ENCODE measurements around the gene GTPBP4. TPM values are rescaled to one million over a fixed set of nuclear protein-coding genes. Genes with fewer than 3 reads are reported as not detected.
"Not testable (repeated sequence)": the region's sequence is repeated elsewhere in the genome, so short reads cannot be mapped to it uniquely, and the experiment has no call there.

Gene GTPBP4
- total RNA-seq, 2 experiments from 2014 or later, result 147 to 150 TPM

- CTCF ChIA-PET, result interaction anchor here (1.2 kb wide), 1 partner anchor 51 kb away, joined by 3 read pairs; no protein-coding TSS in a partner anchor
- POLR2A ChIA-PET, result interaction anchor here (0.6 to 1.3 kb wide), 5 partner anchors 13 to 117 kb away, joined by 3 to 8 read pairs (median 4); partner anchors contain the start of genes GTPBP4 and LARP4B
Observed at GRCh38 chr10:1048349-1048731, 60.1 kb downstream of the GTPBP4 start.

DNA sequence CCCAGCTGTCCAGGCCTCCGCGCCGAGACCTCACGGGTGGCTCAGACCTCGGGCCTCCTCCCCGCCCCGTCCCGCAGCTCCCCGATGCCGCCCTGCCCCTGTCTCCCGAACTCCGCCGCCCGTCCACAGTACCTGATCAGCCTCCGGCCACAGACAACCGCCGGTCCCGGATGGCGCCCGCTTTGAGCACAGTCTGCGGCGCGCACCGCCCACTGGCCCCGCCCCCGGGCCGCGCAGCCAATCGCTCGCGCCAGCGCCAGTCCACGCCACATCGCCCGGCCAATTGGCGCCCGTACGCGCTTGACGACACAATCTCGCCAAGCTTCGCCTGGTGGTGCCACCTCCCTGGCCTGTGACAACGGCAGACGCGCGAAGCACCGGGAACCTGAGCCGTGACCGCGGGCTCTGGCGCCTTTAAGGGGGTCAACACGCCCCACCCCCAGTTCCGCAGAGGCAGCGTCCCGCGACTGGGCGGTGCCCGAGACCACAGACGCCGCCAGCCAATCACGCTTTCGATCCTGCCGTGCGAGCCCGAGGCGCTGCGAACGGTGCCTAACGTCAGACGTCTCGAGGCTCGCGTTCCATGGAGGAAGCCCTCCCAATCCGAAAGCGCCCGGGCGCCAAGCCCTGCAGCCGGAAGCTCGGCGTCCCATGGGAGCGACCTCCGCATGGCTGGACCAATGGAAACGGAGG is 60.6 kb downstream of the GTPBP4 start, which contains the start of gene IDI1:
Gene IDI1 (minus strand): TSS at position 388 of the 693 bp plus-strand sequence. CDS start 116 bp downstream, at position 272.
- CTCF ChIA-PET, result interaction anchor here (1.2 kb wide), 1 partner anchor 52 kb away, joined by 3 read pairs; no protein-coding TSS in a partner anchor
- POLR2A ChIA-PET, result interaction anchor here (0.6 to 1.3 kb wide), 7 partner anchors 13 to 117 kb away, joined by 3 to 8 read pairs (median 3); partner anchors contain the start of genes GTPBP4 and LARP4B

DNA sequence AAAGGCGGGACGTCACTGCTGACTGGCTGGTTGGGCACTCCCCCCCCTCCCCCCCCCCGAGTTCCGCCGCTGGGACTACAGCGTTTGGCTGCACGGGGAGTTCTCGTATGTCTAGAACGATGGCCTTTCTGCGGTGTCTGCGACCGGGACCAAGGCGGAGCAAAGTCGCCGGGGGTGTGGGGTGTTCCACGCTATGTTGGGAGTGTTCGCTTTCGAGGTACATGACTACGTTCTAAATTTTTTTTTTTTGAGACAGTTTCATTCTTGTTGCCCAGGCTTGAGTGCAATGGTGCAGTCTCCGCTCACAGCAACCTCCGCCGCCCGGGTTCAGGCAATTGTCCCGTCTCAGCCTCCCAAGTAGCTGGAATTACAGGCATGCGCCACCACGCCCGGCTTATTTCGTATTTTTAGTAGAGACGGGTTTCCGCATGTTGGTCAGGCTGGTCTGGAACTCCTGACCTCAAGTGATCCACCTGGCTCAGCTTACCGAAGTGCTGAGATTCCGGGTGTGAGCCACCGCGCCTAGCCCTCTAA is 61.3 kb downstream of the GTPBP4 start:
- ChIA-PET CTCF (interaction anchor here (1.2 kb wide), 1 partner anchor 52 kb away, joined by 3 read pairs; no protein-coding TSS in a partner anchor), POLR2A (interaction anchor here (0.6 to 1.3 kb wide), 5 partner anchors 15 to 119 kb away, joined by 3 read pairs; partner anchors contain the start of genes GTPBP4 and LARP4B)

DNA sequence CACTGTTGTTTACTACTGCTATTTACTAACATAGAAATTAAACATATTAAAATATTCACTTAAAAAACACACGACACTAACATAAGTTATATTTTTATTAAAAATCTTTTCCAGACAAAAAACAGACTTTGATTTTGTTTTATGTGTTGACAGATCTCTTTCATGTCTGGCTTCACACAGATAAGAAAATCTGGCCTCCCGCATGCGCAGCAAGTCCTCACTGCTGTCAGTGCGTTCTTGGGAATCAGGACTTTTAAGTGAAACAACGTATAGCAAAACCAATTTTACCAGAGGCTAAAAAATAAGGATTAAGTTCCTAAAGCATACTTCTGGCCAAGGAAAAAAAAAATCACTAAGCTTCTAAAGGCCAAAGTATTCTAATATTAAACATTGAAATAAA is 61.9 kb downstream of the GTPBP4 start:
- POLR2A ChIA-PET, result interaction anchor here (0.6 to 0.7 kb wide), 2 partner anchors 11 to 120 kb away, joined by 3 read pairs; no protein-coding TSS in a partner anchor
- CTCF ChIA-PET, result no interaction called here

DNA sequence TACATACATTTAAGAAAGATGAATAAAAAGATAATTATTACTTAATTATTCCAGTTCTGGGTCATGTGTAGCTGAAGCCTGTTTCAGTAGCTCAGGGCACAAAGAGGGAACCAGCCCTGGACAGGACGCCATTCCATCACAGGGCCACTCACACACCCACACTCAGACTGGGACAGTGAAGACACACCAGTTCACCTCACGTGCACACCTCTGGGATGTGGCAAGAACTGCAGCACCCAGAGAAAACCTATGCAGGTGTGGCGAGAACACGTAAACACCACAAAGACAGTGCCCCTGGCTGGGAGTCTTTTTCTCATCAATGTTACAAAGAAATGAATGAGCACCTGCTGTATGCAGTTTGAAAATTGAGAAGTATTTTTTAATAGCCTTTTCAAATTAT is 62.3 kb downstream of the GTPBP4 start:
- POLR2A ChIA-PET, result interaction anchor here (0.7 kb wide), 1 partner anchor 11 kb away, joined by 3 read pairs; no protein-coding TSS in a partner anchor

GRCh38 chr10:1054684-1055083 is 66.5 kb downstream of the GTPBP4 start:
- POLR2A ChIA-PET, result interaction anchor here (0.5 kb wide), 1 partner anchor 126 kb away, joined by 3 read pairs; no protein-coding TSS in a partner anchor

More for the DNA sequence above, 62.3 kb downstream of the GTPBP4 start:
- CTCF ChIA-PET, result no interaction called here

DNA sequence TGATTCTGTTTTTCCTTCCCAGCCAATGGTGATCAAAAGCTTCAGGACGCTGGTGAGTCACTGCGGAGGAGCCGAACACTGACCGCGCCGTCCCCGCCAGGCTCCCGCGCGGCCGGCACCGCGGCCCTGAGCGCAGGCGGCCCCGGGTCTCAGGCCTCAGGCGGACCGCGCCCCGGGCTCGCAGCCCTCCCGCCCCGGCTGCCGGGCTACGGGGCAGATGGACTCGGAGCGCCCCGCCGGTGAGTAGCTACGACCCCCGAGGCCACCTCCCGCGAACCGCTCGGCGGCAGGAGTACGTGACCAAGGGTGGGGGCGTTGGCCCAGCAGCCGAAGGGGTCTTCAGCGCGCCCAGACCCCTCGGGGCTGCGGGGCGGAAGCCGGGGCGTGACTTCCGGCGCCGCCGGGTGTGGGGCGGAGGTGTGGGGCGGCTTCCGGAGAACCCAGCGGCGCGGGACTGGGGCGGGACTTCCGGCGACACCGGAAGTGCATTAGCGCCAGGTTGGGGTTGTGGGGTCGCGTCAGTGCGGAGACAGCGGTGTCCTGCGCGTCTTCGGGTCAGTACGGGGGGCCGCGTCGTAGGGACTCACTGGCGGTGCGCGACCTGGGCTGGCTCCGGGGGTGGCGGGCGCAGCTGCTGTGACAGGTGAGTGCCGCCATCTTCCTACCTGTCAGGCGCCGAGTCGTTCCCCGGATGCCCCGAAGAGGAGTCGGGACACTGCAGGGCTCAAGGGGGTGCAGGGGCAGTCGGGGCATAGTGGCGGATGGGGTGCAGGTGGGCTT is 68.3 kb downstream of the GTPBP4 start, which contains the start of gene WDR37:
Gene WDR37 (plus strand): TSS at position 60 of the 780 bp plus-strand sequence. CDS start 15,771 bp downstream, outside the sequence.
- POLR2A ChIA-PET, result interaction anchor here (1.2 kb wide), 1 partner anchor 69 kb away, joined by 3 read pairs; the partner anchor contains the start of gene GTPBP4
- CTCF ChIA-PET, result no interaction called here

More at GRCh38 chr10:1054684-1055083, 66.5 kb downstream of the GTPBP4 start:
- CTCF ChIA-PET, result no interaction called here

DNA sequence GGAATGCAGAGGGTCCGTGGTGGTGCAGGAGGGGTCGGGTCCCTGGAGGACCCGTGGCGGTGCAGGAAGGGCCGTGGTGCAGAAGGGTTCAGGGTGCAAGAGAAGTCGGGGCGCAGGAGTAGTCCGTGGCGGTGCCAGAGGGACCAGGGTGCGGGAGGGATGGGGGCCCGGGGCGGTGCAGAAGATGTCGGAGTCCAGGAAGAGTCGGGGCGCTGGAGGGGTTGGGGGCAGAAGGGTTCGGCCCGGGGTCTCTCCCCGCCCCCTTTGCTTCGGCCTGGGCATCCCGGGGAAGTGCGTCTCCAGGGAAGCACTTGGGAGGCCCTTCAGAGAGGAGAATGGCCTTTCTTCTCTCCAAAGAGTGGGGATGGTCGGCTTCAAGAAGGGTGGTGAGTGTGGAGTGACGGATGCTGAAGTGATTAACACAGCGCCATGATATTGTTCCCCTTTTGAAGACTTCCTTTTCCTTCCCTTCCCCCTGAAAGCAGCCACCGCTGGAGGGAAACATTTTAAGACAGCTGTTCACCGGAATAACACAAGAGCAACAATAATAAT is 68.9 kb downstream of the GTPBP4 start:
- POLR2A ChIA-PET, result no interaction called here
- CTCF ChIA-PET, result no interaction called here

- ChIA-PET CTCF (no interaction called here), POLR2A (no interaction called here)
Observed at GRCh38 chr10:1058017-1058416, 69.8 kb downstream of the GTPBP4 start.

GRCh38 chr10:1059902-1060301 is 71.7 kb downstream of the GTPBP4 start:
- CTCF ChIA-PET, result no interaction called here
- POLR2A ChIA-PET, result no interaction called here

DNA sequence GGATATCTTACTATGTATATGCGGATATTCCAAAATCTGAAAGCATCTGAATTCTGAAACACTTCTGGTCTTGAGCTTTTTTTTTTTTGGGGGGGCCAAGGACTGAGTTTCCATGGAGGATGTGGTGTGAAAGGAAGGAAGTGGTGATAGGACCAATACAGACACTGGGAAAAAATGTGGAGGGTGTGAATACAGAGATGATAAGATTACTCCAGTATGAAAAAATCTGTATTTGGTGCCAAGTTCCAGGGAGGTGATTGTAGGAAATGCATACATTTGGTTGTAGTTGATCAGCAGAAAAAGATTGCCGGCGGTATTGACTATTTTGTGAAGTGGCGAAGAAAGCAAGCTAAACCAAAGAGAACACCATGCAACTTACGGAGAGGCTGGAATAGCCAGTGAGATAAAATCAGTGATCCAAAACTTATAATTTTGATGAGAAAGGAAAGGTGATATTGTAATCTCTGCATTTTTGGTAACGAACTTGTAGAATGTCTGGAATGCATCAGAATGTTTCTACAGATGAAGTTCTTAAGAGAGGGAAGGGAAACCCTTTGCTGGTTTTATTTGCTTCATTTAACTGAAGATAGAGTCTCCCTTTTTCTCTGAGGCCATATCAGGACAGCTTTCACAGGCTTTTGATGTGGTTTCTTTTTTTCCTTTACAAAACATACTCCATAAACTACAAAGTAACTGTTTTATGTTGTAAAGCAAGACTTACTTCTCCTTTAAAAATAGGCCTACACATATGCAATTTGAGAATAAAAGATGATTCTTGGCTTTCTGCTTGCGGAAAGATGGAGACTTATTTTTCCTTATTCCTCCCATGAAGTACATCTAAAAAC is 73.9 kb downstream of the GTPBP4 start:
- CTCF ChIA-PET, result interaction anchor here (0.6 kb wide), 1 partner anchor 73 kb away, joined by 3 read pairs; no protein-coding TSS in a partner anchor

GRCh38 chr10:1063232-1063865 is 75.1 kb downstream of the GTPBP4 start:
- ChIA-PET POLR2A (interaction anchor here (0.7 kb wide), 1 partner anchor 134 kb away, joined by 6 read pairs; no protein-coding TSS in a partner anchor), CTCF (no interaction called here)

More for the DNA sequence above, 73.9 kb downstream of the GTPBP4 start:
- POLR2A ChIA-PET, result interaction anchor here (0.6 to 0.8 kb wide), 2 partner anchors 12 to 14 kb away, joined by 3 to 8 read pairs; partner anchors contain the start of gene IDI1

DNA sequence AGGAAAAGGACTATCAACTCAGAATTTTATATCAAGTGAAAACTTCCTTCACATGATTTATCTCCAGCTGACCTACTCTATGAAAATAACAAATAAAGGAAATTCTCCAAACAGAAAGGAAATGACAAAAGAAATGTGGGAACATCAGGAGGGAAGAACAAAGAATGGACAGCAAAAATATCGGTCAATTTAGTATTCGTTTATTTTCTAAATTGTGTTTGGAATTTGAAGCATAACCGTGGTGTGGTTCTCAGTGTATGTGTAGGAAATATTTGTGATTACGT is 76.7 kb downstream of the GTPBP4 start:
- CTCF ChIA-PET, result no interaction called here
- POLR2A ChIA-PET, result no interaction called here

DNA sequence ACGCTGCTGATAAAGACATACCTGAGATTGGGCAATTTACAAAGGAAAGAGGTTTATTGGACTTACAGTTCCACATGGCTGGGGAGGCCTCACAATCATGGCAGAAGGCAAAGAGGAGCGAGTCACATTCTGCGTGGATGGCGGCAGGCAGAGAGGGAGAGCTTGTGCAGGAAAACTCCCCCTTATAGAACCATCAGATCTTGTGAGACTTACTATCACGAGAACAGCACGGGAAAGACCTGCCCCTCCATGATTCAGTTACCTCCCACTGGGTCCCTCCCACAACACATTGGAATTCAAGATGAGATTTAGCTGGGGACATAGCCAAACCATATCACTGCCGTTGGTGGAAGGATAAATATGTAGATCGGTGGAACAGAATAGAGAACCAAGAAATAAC is 78.5 kb downstream of the GTPBP4 start:
- CTCF ChIA-PET, POLR2A ChIA-PET: not testable (repeated sequence)

DNA sequence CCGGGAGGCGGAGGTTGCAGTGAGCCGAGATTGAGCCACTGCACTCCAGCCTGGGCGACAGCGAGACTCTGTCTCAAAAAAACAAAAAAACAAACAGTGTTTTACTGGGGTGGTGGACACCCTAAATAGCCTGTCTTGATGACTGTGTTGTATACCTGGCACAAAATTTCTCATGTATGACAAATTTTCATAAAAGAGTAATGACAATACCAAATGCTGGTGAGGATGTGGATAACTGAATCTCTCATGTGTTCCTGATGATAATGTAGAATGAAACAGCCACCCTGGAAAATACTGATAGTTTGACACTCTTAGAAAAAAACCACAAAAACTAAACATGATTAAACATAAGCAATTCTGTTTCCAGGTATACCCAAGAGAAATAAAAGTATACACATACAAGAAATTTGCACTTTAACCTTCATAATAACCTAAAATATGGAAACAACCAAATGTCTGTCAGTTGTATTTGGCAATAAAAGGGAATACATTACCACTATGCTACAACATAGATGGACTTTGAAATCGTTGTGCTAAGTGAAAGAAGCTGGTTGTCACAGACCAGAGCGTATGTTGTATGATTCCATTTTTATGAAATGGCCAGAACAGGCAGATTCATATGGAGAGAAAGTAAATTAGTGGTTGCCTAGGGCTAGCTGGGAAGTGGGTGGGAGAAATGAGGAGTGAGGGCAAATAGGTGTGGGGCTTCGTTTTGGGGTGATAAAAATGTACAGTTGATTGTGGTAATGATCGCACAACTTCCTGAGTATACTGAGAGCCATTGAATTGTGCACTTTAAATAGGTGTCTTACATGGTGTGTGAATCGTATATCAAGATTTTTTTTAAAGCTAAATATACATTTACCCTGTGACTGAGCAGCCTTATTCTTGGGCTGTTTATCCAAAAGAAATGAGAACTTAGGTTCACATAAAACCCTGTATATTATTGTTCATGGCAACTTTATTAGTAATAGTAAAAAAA is 80.4 kb downstream of the GTPBP4 start:
- ChIA-PET POLR2A (interaction anchor here (1.2 kb wide), 1 partner anchor 20 kb away, joined by 4 read pairs; the partner anchor contains the start of gene IDI1), CTCF (no interaction called here)
